ENCODE results near the gene CEP295NL. TPM values are rescaled to one million over a fixed set of nuclear protein-coding genes. Genes with fewer than 3 reads are reported as not detected.

CEP295NL gene
- total and polyA plus RNA-seq, 2 of the 13 experiments (the other 11 are each of a cell fraction or from before 2014, with no cell fraction given) = not detected

DNA sequence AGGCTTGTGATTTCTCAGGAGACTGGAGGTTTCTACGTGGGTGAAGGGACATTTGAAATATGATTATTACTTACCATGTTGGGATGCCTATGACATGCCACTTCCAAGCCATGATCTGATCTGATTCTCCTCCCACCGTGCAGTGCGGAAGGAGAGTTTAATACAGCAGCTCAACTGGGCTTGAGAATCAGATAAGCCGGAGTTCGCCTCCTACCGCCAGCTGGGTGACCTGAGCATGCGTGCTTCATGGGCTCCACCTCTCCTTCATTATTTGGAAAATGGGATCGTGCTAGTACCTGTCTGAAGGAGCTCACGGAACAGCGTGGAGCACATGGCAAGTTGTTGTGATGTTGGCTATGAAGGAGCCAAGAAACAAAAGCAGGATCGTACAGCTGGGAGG, 34.6 kb upstream of the CEP295NL start:
- FAIRE-seq (no peak), DNase-seq (ENCODE audit: low spot score) (no peak), ATAC-seq (no peak)
- H3K27ac ChIP-seq (ENCODE audit: extremely low read length, insufficient read depth, low read length) = no peak overlapping the region
- no peak overlapping the region for H3K9ac ChIP-seq (ENCODE audit: insufficient read depth, low read depth, low read length)
- no TSS peak for BruUV-seq (replicated peaks)
- H4K20me1 ChIP-seq (ENCODE audit: insufficient read depth, low read length) = no peaks in the 10 kb centered on the region
- ChIA-PET CTCF (ENCODE audit: low intra/inter-chr PET ratio, low total read pairs) (no interaction called here), POLR2A (no interaction called here)
- in situ Hi-C loops (cut with HindIII; ENCODE audit: extremely low pct_ligation_motif_present, low pct_unique_long_range_greater_than_20kb) (no loop called here), intact Hi-C loops (cut with micrococcal nuclease; ENCODE audit: unreplicated experiment) (loop anchor here (10.0 kb wide), 1 partner anchor 1647 kb away; no protein-coding TSS in a partner anchor)
- H3K4me1 ChIP-seq (ENCODE audit: insufficient read depth, low read length) = peaks cover 31% of the 10 kb centered on the region
- no peak overlapping the region for H3K4me2 ChIP-seq (ENCODE audit: low read depth, low read length)
- no peaks in the 10 kb centered on the region for H3K9me3 ChIP-seq (ENCODE audit: low read length)
- H3K4me3 ChIP-seq (replicated peaks in 1 of 3; ENCODE audit: insufficient read depth in 1 of 3, low read depth in 2 of 3, low read length in 3 of 3) = no peak overlapping the region
- H2AFZ ChIP-seq (ENCODE audit: low read length) = no peak overlapping the region
- WGBS (ENCODE audit: low lambda C conversion rate) = 64% methylated on average over 11 of the region's 11 CpGs
- H3K27me3 ChIP-seq (ENCODE audit: control insufficient read depth in 1 of 2, insufficient read depth in 2 of 2, low read length in 2 of 2) = peaks cover 5 to 27% of the 10 kb centered on the region in 2 experiments; a peak in 4 of 5 replicates
- H3K36me3 ChIP-seq (replicated peaks in 1 of 2; ENCODE audit: control insufficient read depth in 1 of 2, insufficient read depth in 2 of 2, low read length in 2 of 2) = no peaks in the 10 kb centered on the region
- H3K79me2 ChIP-seq (ENCODE audit: insufficient read depth, low read length) = no peaks in the 10 kb centered on the region
- TF ChIP-seq ZNF605 (CRISPR knock-in tag; IDR thresholded peaks at IDR 0.05) (no peak), ZSCAN22 (CRISPR knock-in tag; IDR thresholded peaks at IDR 0.05) (no peak), ZNF704 (CRISPR knock-in tag; IDR thresholded peaks at IDR 0.05; ENCODE audit: borderline replicate concordance) (no peak), HOXA5 (CRISPR knock-in tag; IDR thresholded peaks at IDR 0.05) (no peak), SATB2 (CRISPR knock-in tag; IDR thresholded peaks at IDR 0.05) (no peak)
- TF ChIP-seq, protein P1, sequence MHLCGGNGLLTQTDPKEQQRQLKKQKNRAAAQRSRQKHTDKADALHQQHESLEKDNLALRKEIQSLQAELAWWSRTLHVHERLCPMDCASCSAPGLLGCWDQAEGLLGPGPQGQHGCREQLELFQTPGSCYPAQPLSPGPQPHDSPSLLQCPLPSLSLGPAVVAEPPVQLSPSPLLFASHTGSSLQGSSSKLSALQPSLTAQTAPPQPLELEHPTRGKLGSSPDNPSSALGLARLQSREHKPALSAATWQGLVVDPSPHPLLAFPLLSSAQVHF (CRISPR knock-in tag; IDR thresholded peaks at IDR 0.05) = no peak
- TF ChIP-seq, protein P2, sequence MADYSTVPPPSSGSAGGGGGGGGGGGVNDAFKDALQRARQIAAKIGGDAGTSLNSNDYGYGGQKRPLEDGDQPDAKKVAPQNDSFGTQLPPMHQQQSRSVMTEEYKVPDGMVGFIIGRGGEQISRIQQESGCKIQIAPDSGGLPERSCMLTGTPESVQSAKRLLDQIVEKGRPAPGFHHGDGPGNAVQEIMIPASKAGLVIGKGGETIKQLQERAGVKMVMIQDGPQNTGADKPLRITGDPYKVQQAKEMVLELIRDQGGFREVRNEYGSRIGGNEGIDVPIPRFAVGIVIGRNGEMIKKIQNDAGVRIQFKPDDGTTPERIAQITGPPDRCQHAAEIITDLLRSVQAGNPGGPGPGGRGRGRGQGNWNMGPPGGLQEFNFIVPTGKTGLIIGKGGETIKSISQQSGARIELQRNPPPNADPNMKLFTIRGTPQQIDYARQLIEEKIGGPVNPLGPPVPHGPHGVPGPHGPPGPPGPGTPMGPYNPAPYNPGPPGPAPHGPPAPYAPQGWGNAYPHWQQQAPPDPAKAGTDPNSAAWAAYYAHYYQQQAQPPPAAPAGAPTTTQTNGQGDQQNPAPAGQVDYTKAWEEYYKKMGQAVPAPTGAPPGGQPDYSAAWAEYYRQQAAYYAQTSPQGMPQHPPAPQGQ (CRISPR knock-in tag; IDR thresholded peaks at IDR 0.05; ENCODE audit: borderline replicate concordance) = no peak

All from HepG2 (cell line).